Activated T-helper 2 cell treated with anti-CD3 and anti-CD28 coated beads, Interferon-gamma antibody, Interleukin-2, Interleukin-4, amounts not matched to agents 10 μg/mL and 5 μg/mL and 100 μg/mL, durations not matched to agents 14 hours and 24 hours and 36 hours (primary cell): ENCODE measurements around the gene ARL5B. TPM values are rescaled to one million over a fixed set of nuclear protein-coding genes. Genes with fewer than 3 reads are reported as not detected.

ENCODE experiments used
- total RNA-seq: library from RNA; stranded (reverse); gene quantifications from 2 replicates; pipeline ENCODE4 v1.2.3, GENCODE V29; 2022

The ARL5B gene
- total RNA-seq, 1 donor from 2014 or later, result 26.4 TPM

Other genes with a start within 250 kb of the ARL5B start
- 13.7 and 16.4 TPM in 2 replicates for gene NSUN6, start 7.8 kb upstream of the ARL5B start, total RNA-seq